ENCODE measurements around the gene MMD2. TPM values are rescaled to one million over a fixed set of nuclear protein-coding genes. Genes with fewer than 3 reads are reported as not detected.

The MMD2 gene
- total RNA-seq, 1 donor from 2014 or later = not detected

GRCh38 chr7:4959306-4959705, 319 bp upstream of the MMD2 start:
- DNase-seq (ENCODE audit: low read depth, low spot score) = no peak

GRCh38 chr7:4957847-4958476, 1.0 kb downstream of the MMD2 start:
- no peak for DNase-seq (ENCODE audit: low read depth, low spot score)

GRCh38 chr7:4951903-4952636, 6.9 kb downstream of the MMD2 start:
- DNase-seq (ENCODE audit: low read depth, low spot score) = no peak

- DNase-seq (ENCODE audit: low read depth, low spot score) = no peak
Observed at GRCh38 chr7:4951304-4951703, 7.7 kb downstream of the MMD2 start.

GRCh38 chr7:4948402-4948801, 10.6 kb downstream of the MMD2 start:
- DNase-seq (ENCODE audit: low read depth, low spot score) = no peak

- no peak for DNase-seq (ENCODE audit: low read depth, low spot score)
Observed at GRCh38 chr7:4945949-4946348, 13.0 kb downstream of the MMD2 start.

- DNase-seq (ENCODE audit: low read depth, low spot score) = no peak
Observed at GRCh38 chr7:4944939-4945338, 14.0 kb downstream of the MMD2 start.

- no peak for DNase-seq (ENCODE audit: low read depth, low spot score)
Observed at GRCh38 chr7:4943297-4943696, 15.7 kb downstream of the MMD2 start.

GRCh38 chr7:4939971-4940728, 18.8 kb downstream of the MMD2 start:
- DNase-seq (ENCODE audit: low read depth, low spot score) = no peak

- DNase-seq (ENCODE audit: low read depth, low spot score) = no peak
Observed at GRCh38 chr7:4937411-4937810, 21.6 kb downstream of the MMD2 start.

- DNase-seq (ENCODE audit: low read depth, low spot score) = no peak
Observed at GRCh38 chr7:4934419-4935025, 24.5 kb downstream of the MMD2 start.

GRCh38 chr7:4931943-4932342, 27.0 kb downstream of the MMD2 start:
- no peak for DNase-seq (ENCODE audit: low read depth, low spot score)

- no peak for DNase-seq (ENCODE audit: low read depth, low spot score)
Observed at GRCh38 chr7:4929005-4929404, 30.0 kb downstream of the MMD2 start.

GRCh38 chr7:4928445-4928844, 30.5 kb downstream of the MMD2 start:
- DNase-seq (ENCODE audit: low read depth, low spot score) = no peak

- DNase-seq (ENCODE audit: low read depth, low spot score) = no peak
Observed at GRCh38 chr7:4919969-4920766, 38.8 kb downstream of the MMD2 start.

- DNase-seq (ENCODE audit: low read depth, low spot score) = no peak
Observed at GRCh38 chr7:4916113-4916512, 42.9 kb downstream of the MMD2 start.

- no peak for DNase-seq (ENCODE audit: low read depth, low spot score)
Observed at GRCh38 chr7:4911111-4911828, 47.7 kb downstream of the MMD2 start.

GRCh38 chr7:4906682-4907081, 52.3 kb downstream of the MMD2 start:
- DNase-seq (ENCODE audit: low read depth, low spot score) = no peak

GRCh38 chr7:4905171-4905570, 53.8 kb downstream of the MMD2 start:
- DNase-seq (ENCODE audit: low read depth, low spot score) = no peak

- no peak for DNase-seq (ENCODE audit: low read depth, low spot score)
Observed at GRCh38 chr7:4904346-4904745, 54.6 kb downstream of the MMD2 start.

- no peak for DNase-seq (ENCODE audit: low read depth, low spot score)
Observed at GRCh38 chr7:4895766-4896165, 63.2 kb downstream of the MMD2 start.
